GM12865 (cell line): ENCODE results near the gene GOLGA7B.

Source experiments
- DNase-seq: peaks from one replicate; pipeline ENCODE4 v3.0.0; 2010; ENCODE audit warnings: low read depth
- H3K4me3 ChIP-seq: 2 replicates; pipeline ENCODE4 v1.5.1; 2011; ENCODE audit warnings: mild to moderate bottlenecking, low read depth, low read length, control low read depth
- TF ChIP-seq, protein P1 (sequence below): IDR thresholded peaks from 2 replicates; pipeline ENCODE4 v1.5.1; 2011; ENCODE audit warnings: low read length, control low read depth, low read depth, inconsistent platforms; ENCODE audit not compliant: insufficient read depth; ENCODE audit errors: missing control alignments

GOLGA7B gene

DNA sequence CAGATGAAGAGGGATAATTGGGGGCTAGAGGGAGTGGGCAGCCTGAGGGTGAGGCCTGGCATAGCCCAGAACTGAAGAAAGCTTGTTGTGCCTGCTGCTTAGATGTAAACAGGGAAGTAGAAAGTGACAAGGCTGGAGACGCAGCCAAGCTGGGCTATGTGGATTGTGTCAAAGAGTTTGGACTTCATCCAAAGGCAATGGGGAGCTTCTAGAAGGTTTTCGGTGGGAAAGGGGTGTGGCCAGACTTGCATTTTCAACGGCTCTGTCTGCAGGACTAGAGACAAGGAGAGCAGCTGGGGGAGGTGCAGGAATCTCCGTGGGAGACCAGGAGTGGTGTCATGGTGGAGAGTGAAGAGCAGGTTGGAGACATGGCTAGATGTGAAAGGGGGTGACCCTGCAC, 48.8 kb downstream of the GOLGA7B start:
- TF ChIP-seq, protein P1, sequence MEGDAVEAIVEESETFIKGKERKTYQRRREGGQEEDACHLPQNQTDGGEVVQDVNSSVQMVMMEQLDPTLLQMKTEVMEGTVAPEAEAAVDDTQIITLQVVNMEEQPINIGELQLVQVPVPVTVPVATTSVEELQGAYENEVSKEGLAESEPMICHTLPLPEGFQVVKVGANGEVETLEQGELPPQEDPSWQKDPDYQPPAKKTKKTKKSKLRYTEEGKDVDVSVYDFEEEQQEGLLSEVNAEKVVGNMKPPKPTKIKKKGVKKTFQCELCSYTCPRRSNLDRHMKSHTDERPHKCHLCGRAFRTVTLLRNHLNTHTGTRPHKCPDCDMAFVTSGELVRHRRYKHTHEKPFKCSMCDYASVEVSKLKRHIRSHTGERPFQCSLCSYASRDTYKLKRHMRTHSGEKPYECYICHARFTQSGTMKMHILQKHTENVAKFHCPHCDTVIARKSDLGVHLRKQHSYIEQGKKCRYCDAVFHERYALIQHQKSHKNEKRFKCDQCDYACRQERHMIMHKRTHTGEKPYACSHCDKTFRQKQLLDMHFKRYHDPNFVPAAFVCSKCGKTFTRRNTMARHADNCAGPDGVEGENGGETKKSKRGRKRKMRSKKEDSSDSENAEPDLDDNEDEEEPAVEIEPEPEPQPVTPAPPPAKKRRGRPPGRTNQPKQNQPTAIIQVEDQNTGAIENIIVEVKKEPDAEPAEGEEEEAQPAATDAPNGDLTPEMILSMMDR, result no peak
- no peak overlapping the region for H3K4me3 ChIP-seq
- DNase-seq, result no peak

DNA sequence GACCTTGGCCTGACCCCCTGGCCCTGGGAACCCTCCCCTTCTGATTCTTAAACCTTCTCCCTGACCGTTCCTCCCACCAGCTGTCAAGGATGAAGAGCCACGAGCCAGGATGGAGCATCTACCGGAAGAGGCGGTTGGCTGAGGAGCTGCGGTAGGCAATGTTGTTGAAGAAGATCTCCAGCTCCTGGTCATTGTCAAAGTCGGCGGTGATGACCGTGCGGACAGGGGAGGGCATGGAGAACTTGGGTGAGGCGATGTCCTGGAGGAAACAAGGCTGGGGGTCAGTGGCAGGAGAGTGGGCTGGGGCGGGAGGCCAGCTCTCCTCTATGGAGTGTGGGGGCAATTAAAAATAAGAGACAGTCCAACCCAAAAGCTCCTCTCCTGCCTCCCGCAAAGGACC, 51.7 kb downstream of the GOLGA7B start:
- TF ChIP-seq, protein P1, result no peak
- H3K4me3 ChIP-seq, result no peak overlapping the region
- no peak for DNase-seq

DNA sequence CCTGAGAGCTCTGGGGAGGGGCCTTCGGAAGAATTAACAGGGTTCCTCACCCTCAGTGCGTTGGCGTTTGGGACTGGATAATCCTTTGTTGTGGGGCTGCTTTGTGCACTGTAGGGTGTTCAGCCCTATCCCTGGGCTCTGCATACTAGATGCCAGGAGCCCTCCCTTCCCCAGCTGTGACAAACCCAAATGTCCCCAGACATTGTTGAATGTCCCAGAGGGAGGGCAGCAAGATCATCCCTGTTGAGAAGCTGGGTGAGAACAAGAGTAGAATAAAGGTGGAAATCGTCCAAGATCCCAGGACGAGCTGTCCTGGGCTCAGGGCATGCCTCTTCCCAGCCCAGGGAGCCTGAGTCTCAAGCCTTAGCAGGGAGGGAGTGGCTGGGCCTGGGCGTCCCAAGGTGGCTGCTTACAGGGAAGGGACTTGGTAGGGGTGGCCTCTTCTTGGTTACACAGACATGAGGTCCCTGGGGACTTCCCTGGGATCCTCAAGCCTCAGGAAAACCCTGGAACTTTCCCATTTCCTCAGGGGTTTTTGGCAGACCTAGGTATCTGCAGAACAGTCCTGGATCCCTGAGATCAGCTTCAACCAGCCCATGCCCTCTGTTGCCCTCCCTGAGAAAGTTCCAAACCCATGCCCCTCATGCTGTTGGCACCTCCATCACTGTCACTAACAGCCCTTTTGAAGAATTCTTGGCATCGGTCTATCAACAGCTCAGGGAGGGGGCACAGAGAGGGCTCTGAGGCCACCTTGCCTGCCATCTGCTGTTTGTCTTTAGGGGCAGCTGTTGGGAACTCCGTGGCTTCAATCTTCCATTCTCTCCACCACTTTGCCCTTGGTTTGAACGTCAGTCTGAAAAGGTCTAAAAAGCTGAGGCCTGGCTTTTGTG, 53.7 kb downstream of the GOLGA7B start:
- DNase-seq, result no peak
- H3K4me3 ChIP-seq, result no peak overlapping the region
- TF ChIP-seq, protein P1, result no peak

DNA sequence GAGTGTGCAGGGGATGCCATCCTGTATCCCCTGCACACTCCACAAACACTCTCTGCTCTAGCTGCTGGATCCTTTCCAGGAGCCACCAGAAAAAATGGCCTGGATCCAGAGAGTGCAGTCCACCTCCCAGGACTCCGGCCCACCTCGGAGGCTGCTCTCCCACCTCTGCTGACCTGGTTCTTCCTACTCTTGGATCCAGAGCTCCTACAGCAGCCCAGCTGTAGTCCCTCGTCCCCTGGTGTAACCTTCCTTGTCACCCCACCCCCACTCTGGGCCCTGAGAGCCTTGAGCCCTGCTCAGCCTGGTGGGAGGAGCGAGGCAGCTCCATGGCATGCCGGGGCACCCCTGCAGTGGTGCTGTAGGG, 54.4 kb downstream of the GOLGA7B start:
- DNase-seq, result no peak
- no peak overlapping the region for H3K4me3 ChIP-seq
- TF ChIP-seq, protein P1, result no peak

DNA sequence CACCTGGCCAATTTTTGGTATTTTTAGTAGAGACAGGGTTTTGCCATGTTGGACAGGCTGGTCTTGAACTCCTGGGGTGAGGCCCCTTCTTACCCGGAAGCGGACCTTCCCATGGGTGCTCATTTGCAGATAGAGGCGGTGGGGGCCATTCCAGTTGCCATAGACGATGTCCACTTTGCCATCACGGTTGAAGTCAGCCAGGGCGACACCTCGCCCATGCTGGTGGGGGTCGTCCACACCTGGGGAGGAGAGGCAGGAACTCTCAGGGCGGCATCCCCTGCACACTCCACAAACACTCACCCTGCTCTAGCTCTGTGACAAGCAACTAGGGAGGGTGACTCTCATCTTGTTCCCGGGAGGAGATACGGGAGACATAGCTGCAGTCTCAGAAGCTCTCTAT, 54.9 kb downstream of the GOLGA7B start:
- TF ChIP-seq, protein P1, result no peak
- no peak overlapping the region for H3K4me3 ChIP-seq
- DNase-seq, result no peak

DNA sequence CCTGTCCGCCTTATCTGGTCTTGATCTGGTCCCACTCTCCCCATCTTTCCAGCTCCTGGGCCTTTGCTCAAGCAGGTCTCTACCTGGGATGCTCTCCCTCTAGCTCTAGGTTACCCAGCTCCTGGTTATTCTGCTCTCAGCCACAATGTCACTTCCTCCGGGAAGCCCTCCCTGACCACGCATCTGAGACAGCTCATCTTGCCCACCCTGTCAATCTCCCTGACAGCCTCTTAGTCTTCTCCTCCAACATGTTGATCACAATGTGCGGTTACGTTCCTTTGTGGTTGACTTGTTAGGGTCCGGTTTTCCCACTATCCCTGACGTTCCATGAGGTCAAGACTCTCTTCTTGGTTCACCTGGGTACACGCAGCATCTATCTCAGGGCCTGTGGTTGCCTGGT, 55.6 kb downstream of the GOLGA7B start:
- no peak for DNase-seq
- no peak overlapping the region for H3K4me3 ChIP-seq
- TF ChIP-seq, protein P1, result no peak

DNA sequence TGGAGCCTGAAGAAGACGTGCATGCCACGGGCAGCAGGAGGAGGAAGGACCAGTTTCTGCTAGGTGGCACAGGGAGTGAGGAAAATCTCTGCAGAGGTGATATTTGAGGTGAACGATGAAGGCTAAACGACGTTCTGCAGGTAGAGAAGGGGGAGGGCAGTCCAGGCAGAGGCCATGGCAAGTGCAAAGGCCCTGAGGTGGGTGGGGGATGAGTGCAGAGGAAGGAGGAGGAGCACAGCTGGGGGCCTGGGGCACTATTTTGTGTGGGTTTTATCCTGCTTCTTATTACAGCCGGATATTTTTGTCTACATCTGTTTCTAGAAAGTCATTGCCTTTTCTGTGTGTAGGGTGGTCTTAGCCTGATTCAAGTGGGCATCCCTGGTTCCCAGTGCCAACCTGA, 57.6 kb downstream of the GOLGA7B start:
- no peak for DNase-seq
- H3K4me3 ChIP-seq, result no peak overlapping the region
- TF ChIP-seq, protein P1, result no peak
